ENCODE measurements around the gene CCT6B.

DNA sequence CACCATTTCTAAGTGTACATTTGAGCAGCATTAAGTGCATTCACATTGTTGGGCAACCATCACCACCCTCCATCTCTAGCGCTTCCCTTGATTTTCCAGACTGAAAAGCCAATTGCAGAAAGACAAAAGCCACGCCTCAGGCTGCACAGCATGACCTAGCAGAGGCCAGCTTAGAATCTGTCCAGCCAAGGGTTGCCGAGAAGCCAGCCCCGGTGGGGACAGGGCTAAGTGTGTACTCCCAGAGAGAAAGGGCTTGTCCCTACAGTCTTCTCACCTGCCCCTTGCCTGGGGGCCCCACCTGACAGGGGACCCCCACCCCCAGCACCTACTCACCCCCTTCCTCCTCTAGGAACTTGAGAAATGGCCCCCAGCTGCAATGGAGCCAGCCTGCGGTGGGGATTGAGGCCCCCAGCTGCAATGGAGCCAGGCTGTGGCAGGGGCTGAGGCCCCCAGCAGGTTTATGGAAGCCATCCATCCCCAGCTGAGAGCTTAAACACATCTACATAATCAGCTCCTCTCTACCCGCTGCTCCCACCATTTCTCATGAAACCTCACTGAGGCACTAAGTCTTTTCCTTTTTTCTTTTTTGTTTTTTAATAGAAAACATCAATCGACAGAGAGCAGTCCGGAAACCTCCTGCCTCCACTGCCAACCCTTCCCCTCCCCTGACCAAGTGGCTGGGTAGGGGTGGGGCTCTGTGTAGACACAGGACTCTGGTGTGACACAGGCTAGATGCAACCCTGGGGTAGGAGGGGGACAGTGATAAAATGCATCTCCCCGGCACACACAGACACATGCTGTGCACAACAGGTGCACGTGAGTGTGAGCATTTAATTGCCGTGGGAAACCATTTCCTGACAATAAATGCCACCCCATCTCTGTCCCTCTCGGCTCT, 77.9 kb downstream of the CCT6B start:
- TF ChIP-seq, protein P1, sequence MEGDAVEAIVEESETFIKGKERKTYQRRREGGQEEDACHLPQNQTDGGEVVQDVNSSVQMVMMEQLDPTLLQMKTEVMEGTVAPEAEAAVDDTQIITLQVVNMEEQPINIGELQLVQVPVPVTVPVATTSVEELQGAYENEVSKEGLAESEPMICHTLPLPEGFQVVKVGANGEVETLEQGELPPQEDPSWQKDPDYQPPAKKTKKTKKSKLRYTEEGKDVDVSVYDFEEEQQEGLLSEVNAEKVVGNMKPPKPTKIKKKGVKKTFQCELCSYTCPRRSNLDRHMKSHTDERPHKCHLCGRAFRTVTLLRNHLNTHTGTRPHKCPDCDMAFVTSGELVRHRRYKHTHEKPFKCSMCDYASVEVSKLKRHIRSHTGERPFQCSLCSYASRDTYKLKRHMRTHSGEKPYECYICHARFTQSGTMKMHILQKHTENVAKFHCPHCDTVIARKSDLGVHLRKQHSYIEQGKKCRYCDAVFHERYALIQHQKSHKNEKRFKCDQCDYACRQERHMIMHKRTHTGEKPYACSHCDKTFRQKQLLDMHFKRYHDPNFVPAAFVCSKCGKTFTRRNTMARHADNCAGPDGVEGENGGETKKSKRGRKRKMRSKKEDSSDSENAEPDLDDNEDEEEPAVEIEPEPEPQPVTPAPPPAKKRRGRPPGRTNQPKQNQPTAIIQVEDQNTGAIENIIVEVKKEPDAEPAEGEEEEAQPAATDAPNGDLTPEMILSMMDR (IDR thresholded peaks at IDR 0.05; ENCODE audit: poor library complexity, severe bottlenecking), result no peak
- TF ChIP-seq EP300 (conservative IDR thresholded peaks at IDR 0.05; ENCODE audit: poor library complexity, severe bottlenecking), result no peak
- no peak for TF ChIP-seq RAD21 (conservative IDR thresholded peaks at IDR 0.05)
